OCI-LY3 (cell line): ENCODE measurements around the gene AKR1B15.

ENCODE experiments used
- EZH2phosphoT487 ChIP-seq: fragments of 200-600 bp; shearing (Covaris generic); IDR thresholded peaks from 2 replicates; pipeline ENCODE4 v1.6.1; 2018; ENCODE audit warnings: antibody characterized with exemption, mixed run types, low read depth
- TF ChIP-seq, protein P1 (sequence below): fragments of 200-600, 300-600 bp; sonication (generic); IDR thresholded peaks from 2 replicates; pipeline ENCODE4 v1.5.1; 2014; ENCODE audit warnings: antibody characterized with exemption, low read length, low read depth

DNA sequence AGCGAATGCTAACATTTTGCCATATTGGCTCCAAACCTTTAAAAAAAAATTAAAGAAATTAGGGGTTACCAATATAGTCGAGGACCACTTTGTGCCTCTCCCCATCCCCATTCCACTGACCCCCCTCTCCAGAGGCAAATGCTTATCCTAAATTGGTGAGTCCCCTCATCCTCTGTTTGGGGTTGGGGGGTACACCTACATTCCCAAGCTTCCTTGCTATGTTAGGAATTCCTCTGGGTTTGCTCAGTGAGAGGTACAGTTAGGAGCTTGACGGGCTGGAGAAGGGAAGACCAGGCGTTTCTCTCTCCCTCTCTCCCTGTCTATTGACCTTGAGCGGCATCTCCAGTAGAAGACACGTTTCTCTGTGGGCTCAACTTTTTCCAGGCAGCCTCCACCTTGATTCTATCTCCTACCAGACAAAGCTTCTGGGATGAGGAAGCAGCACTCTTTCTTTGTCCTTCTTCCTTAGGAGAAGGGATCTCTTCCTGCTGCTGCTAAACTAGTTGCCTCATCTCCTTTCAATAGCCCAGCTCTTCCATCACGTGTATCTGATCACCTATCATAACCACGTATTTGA is 6.6 kb upstream of the AKR1B15 start:
- TF ChIP-seq, protein P1, sequence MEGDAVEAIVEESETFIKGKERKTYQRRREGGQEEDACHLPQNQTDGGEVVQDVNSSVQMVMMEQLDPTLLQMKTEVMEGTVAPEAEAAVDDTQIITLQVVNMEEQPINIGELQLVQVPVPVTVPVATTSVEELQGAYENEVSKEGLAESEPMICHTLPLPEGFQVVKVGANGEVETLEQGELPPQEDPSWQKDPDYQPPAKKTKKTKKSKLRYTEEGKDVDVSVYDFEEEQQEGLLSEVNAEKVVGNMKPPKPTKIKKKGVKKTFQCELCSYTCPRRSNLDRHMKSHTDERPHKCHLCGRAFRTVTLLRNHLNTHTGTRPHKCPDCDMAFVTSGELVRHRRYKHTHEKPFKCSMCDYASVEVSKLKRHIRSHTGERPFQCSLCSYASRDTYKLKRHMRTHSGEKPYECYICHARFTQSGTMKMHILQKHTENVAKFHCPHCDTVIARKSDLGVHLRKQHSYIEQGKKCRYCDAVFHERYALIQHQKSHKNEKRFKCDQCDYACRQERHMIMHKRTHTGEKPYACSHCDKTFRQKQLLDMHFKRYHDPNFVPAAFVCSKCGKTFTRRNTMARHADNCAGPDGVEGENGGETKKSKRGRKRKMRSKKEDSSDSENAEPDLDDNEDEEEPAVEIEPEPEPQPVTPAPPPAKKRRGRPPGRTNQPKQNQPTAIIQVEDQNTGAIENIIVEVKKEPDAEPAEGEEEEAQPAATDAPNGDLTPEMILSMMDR = no peak
- no peak for TF ChIP-seq EZH2phosphoT487
